Astrocyte (in vitro differentiated cells and primary cell): ENCODE measurements around the gene JMJD7. TPM values are rescaled to one million over a fixed set of nuclear protein-coding genes. Genes with fewer than 3 reads are reported as not detected.

Experiments
- DNase-seq: peaks from one replicate; pipeline ENCODE4 v3.0.0-alpha.2; 2010; ENCODE audit warnings: low read depth
- FAIRE-seq: peaks from 2 replicates; lab custom pipeline; 2011; peaks lifted over from hg19 to GRCh38; lab: Jason Lieb, UNC
- H2AFZ ChIP-seq: 2 replicates; pipeline ENCODE4 v1.6.0; 2012; ENCODE audit warnings: low read depth, low read length, inconsistent platforms
- H3K27ac ChIP-seq: 2 replicates; pipeline ENCODE4 v1.5.1; 2011; ENCODE audit warnings: low read depth, low read length, inconsistent platforms
- H3K27me3 ChIP-seq: 2 replicates; pipeline ENCODE4 v1.6.0; 2011; ENCODE audit warnings: low read length, inconsistent platforms; ENCODE audit not compliant: insufficient read depth
- H3K36me3 ChIP-seq: 2 replicates; pipeline ENCODE4 v1.5.1; 2011; ENCODE audit warnings: low read length, inconsistent platforms; ENCODE audit not compliant: insufficient read depth
- H3K4me1 ChIP-seq: 2 replicates; pipeline ENCODE4 v1.5.1; 2011; ENCODE audit warnings: low read length, inconsistent platforms; ENCODE audit not compliant: insufficient read depth
- H3K4me2 ChIP-seq: 2 replicates; pipeline ENCODE4 v1.6.0; 2012; ENCODE audit warnings: low read length, inconsistent platforms
- H3K4me3 ChIP-seq: 2 replicates; pipeline ENCODE4 v1.5.1; 2011; ENCODE audit warnings: low read depth, mild to moderate bottlenecking, low read length, inconsistent platforms; ENCODE audit not compliant: insufficient read depth
- H3K79me2 ChIP-seq: 2 replicates; pipeline ENCODE4 v1.6.0; 2012; ENCODE audit warnings: mild to moderate bottlenecking, low read length, inconsistent platforms; ENCODE audit not compliant: insufficient read depth
- H3K9ac ChIP-seq: 2 replicates; pipeline ENCODE4 v1.6.0; 2012; ENCODE audit warnings: mild to moderate bottlenecking, low read length, inconsistent platforms
- H3K9me3 ChIP-seq: 2 replicates; pipeline ENCODE4 v1.5.1; 2012; ENCODE audit warnings: low read depth, mild to moderate bottlenecking, low read length, inconsistent platforms; ENCODE audit not compliant: insufficient read depth
- H4K20me1 ChIP-seq: 2 replicates; pipeline ENCODE4 v1.6.0; 2012; ENCODE audit warnings: low read length, inconsistent platforms; ENCODE audit not compliant: insufficient read depth
- H3K27ac Mint-ChIP-seq: one replicate; pipeline ENCODE4 v1.8.0; 2021; ENCODE audit warnings: mild to moderate bottlenecking, mixed read lengths; ENCODE audit not compliant: unreplicated experiment
- H3K27me3 Mint-ChIP-seq: one replicate; pipeline ENCODE4 v1.8.0; 2021; ENCODE audit warnings: low read depth, mixed read lengths; ENCODE audit not compliant: unreplicated experiment
- H3K36me3 Mint-ChIP-seq: one replicate; pipeline ENCODE4 v1.8.0; 2021; ENCODE audit warnings: low read depth, mixed read lengths; ENCODE audit not compliant: unreplicated experiment
- H3K4me1 Mint-ChIP-seq: one replicate; pipeline ENCODE4 v1.8.0; 2021; ENCODE audit warnings: low read depth, mixed read lengths; ENCODE audit not compliant: unreplicated experiment
- H3K4me3 Mint-ChIP-seq: one replicate; pipeline ENCODE4 v1.8.0; 2021; ENCODE audit warnings: mild to moderate bottlenecking, moderate library complexity, mixed read lengths; ENCODE audit not compliant: unreplicated experiment
- H3K9me3 Mint-ChIP-seq: one replicate; pipeline ENCODE4 v1.8.0; 2021; ENCODE audit warnings: mild to moderate bottlenecking, mixed read lengths; ENCODE audit not compliant: unreplicated experiment
- EZH2 ChIP-seq: IDR thresholded peaks from 2 replicates; pipeline ENCODE4 v1.6.1; 2012; ENCODE audit warnings: mild to moderate bottlenecking, low read length, inconsistent platforms; ENCODE audit not compliant: insufficient read depth
- total RNA-seq: library from RNA; stranded (reverse); gene quantifications from 2 replicates; pipeline ENCODE4 v1.2.1, GENCODE V29; 2021
- TF ChIP-seq, protein P1 (sequence below): IDR thresholded peaks from 2 replicates; pipeline ENCODE4 v1.5.1; 2011; ENCODE audit warnings: low read depth, mild to moderate bottlenecking, inconsistent platforms, low read length, moderate library complexity; ENCODE audit not compliant: insufficient read depth

The JMJD7 gene
- total RNA-seq, 1 donor from 2014 or later: 7.6 TPM

DNA sequence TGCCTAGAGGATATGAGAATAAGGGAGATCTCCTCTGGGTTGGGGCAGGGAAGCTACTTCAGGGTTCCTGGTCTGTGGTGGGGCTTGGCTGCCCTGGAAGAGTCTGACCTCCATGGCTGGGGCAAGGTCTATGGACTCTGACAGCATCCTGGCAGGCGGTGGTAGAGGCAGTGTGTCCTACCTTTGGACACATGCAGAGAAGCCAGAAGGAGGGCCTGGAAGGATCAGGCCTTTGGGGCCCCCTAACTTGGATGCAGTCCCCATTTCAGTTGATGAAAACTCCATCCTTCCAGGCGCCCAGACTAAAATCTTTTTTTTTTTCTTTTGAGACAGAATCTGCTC is 55.6 kb downstream of the JMJD7 start:
- Histone ChIP-seq H3K4me3 (no peak overlapping the region), H3K27ac (no peak overlapping the region), H2AFZ (no peak overlapping the region), H3K36me3 (no peaks in the 10 kb centered on the region), H3K4me2 (no peak overlapping the region), H3K79me2 (no peaks in the 10 kb centered on the region), H3K27me3 (peaks cover 10% of the 10 kb centered on the region), H4K20me1 (peaks cover 16% of the 10 kb centered on the region), H3K9me3 (no peaks in the 10 kb centered on the region), H3K4me1 (peaks cover 5% of the 10 kb centered on the region), H3K9ac (no peak overlapping the region)
- Mint-ChIP-seq H3K4me1 (peaks cover 3% of the 10 kb centered on the region), H3K9me3 (no peaks in the 10 kb centered on the region), H3K36me3 (peaks cover 29% of the 10 kb centered on the region), H3K27ac (no peak overlapping the region), H3K27me3 (peaks cover 43% of the 10 kb centered on the region), H3K4me3 (no peak overlapping the region)
- FAIRE-seq (no peak), DNase-seq (no peak)
- TF ChIP-seq EZH2: no peak
- TF ChIP-seq, protein P1, sequence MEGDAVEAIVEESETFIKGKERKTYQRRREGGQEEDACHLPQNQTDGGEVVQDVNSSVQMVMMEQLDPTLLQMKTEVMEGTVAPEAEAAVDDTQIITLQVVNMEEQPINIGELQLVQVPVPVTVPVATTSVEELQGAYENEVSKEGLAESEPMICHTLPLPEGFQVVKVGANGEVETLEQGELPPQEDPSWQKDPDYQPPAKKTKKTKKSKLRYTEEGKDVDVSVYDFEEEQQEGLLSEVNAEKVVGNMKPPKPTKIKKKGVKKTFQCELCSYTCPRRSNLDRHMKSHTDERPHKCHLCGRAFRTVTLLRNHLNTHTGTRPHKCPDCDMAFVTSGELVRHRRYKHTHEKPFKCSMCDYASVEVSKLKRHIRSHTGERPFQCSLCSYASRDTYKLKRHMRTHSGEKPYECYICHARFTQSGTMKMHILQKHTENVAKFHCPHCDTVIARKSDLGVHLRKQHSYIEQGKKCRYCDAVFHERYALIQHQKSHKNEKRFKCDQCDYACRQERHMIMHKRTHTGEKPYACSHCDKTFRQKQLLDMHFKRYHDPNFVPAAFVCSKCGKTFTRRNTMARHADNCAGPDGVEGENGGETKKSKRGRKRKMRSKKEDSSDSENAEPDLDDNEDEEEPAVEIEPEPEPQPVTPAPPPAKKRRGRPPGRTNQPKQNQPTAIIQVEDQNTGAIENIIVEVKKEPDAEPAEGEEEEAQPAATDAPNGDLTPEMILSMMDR: no peak

DNA sequence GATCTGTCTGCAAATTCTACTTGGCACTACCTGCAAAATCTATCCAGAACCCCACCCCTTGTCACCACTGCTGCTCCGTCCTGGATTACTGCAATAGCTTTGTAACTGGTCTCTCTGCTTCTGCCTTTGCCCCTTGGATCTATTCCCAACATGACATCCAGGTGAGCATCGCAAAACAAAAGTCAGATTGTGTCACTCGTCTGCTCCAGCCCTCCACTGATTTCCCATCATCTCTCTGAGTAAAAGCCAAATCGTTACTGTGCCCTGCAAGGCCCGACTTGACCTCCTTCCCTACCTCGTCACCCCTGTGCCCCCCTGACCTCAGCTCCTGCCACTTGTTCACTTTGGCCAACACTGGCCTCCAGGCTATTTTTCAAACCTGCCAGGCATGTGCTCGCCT is 56.6 kb downstream of the JMJD7 start:
- TF ChIP-seq EZH2: no peak
- TF ChIP-seq, protein P1: no peak
- Histone ChIP-seq H3K27ac (no peak overlapping the region), H3K4me1 (peaks cover 5% of the 10 kb centered on the region), H3K4me2 (no peak overlapping the region), H2AFZ (no peak overlapping the region), H3K27me3 (peaks cover 10% of the 10 kb centered on the region), H4K20me1 (peaks cover 16% of the 10 kb centered on the region), H3K9me3 (no peaks in the 10 kb centered on the region), H3K9ac (no peak overlapping the region), H3K79me2 (no peaks in the 10 kb centered on the region), H3K4me3 (no peak overlapping the region), H3K36me3 (no peaks in the 10 kb centered on the region)
- Mint-ChIP-seq H3K4me3 (no peak overlapping the region), H3K9me3 (no peaks in the 10 kb centered on the region), H3K4me1 (peaks cover 3% of the 10 kb centered on the region), H3K27ac (peak overlapping the region; percentile 58), H3K36me3 (peaks cover 33% of the 10 kb centered on the region), H3K27me3 (peaks cover 39% of the 10 kb centered on the region)
- DNase-seq (no peak), FAIRE-seq (no peak)

DNA sequence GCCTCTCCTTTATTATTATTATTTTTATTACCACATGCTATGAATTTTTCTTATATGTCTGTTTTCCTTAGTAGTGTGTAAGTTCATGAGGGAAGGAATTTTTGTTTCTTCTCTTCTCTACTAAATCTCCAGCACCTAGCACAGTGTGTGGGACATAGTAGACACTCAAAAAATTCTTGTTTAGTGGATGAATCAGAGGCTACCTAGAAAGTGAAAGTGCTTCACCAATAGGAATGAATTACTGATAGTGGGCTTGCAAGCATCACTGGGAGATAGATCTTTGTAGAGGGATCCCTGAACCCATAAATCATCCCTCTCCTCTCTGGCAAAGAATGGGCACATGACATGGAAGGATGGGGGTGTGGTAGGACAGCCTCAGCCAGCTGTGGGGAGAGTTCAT is 57.4 kb downstream of the JMJD7 start:
- Histone ChIP-seq H3K4me3 (no peak overlapping the region), H2AFZ (no peak overlapping the region), H3K79me2 (no peaks in the 10 kb centered on the region), H3K36me3 (no peaks in the 10 kb centered on the region), H3K4me1 (peaks cover 5% of the 10 kb centered on the region), H3K4me2 (no peak overlapping the region), H3K9ac (no peak overlapping the region), H3K27me3 (peaks cover 10% of the 10 kb centered on the region), H4K20me1 (peaks cover 16% of the 10 kb centered on the region), H3K9me3 (no peaks in the 10 kb centered on the region), H3K27ac (no peak overlapping the region)
- peaks cover 35% of the 10 kb centered on the region for H3K27me3 Mint-ChIP-seq
- no peaks in the 10 kb centered on the region for H3K9me3 Mint-ChIP-seq
- no peak overlapping the region for H3K27ac Mint-ChIP-seq
- H3K4me1 Mint-ChIP-seq: peaks cover 3% of the 10 kb centered on the region
- H3K36me3 Mint-ChIP-seq: peaks cover 31% of the 10 kb centered on the region
- no peak for DNase-seq
- no peak for FAIRE-seq
- TF ChIP-seq, protein P1: no peak
- no peak for TF ChIP-seq EZH2
- H3K4me3 Mint-ChIP-seq: no peak overlapping the region
